ENCODE measurements around the gene SUN3.

The SUN3 gene

DNA sequence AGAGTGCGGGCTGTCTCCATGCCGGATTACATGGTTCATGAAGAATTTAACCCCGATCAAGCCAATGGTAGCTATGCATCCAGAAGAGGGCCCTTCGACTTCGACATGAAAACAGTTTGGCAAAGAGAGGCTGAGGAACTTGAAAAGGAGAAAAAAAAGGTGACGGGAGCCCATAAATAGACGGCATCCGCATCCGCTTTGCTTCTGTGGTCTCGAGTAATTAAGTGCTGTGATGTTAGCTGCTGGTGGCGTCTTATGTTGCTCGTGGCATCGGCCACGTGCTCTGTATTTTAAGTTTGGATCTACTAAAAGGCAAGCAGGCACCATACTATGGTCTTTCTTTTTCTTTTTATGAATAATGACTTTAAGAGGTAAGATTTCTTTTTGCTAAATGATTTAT lies 17.6 kb upstream of the SUN3 start:
- no peaks in the 10 kb centered on the region for H3K79me1 ChIP-seq (replicated peaks; ENCODE audit: low read length, poor library complexity, severe bottlenecking)
- H3K27me3 ChIP-seq (ENCODE audit: control insufficient read depth in 1 of 2, insufficient read depth in 1 of 2, low read length in 2 of 2) = peaks cover 0 to 10% of the 10 kb centered on the region in 2 experiments
- no peaks in the 10 kb centered on the region for H3K36me3 ChIP-seq (ENCODE audit: control insufficient read depth in 1 of 2, insufficient read depth in 2 of 2, low read depth in 1 of 2, low read length in 2 of 2)
- no peak overlapping the region for H2AK5ac ChIP-seq (ENCODE audit: low read length, severe bottlenecking)
- peaks cover 2% of the 10 kb centered on the region for H3K4me1 ChIP-seq (ENCODE audit: control insufficient read depth, insufficient read depth, low read depth, low read length)
- no peak overlapping the region for H2AFZ ChIP-seq (ENCODE audit: low read depth, low read length)
- H3K23ac ChIP-seq (ENCODE audit: low read length in 2 of 2) = no peak overlapping the region
- no peak overlapping the region for H2BK15ac ChIP-seq (ENCODE audit: low read depth, poor library complexity, severe bottlenecking)
- H4K8ac ChIP-seq (ENCODE audit: low read length) = no peak overlapping the region
- no peaks in the 10 kb centered on the region for H3K9me3 ChIP-seq (ENCODE audit: control insufficient read depth, low read length)
- no peak overlapping the region for H3K4ac ChIP-seq (ENCODE audit: low read depth in 1 of 2, low read length in 2 of 2)
- no peak overlapping the region for H3K4me2 ChIP-seq (ENCODE audit: low read length, poor library complexity, severe bottlenecking)
- no peak for DNase-seq
- no peak overlapping the region for H4K91ac ChIP-seq (ENCODE audit: low read length)
- no peak overlapping the region for H3K18ac ChIP-seq (ENCODE audit: low read depth in 1 of 2, low read length in 2 of 2)
- no peak overlapping the region for H2BK12ac ChIP-seq (ENCODE audit: low read length in 2 of 2)
- H3K9ac ChIP-seq (ENCODE audit: low read length) = no peak overlapping the region
- WGBS = 82% methylated on average over 11 of the region's 14 CpGs
- H3K27ac ChIP-seq (ENCODE audit: low read length, poor library complexity, severe bottlenecking) = no peak overlapping the region
- no peak overlapping the region for H3K14ac ChIP-seq (ENCODE audit: low read length in 2 of 2)
- no peak overlapping the region for H2BK120ac ChIP-seq (ENCODE audit: low read depth, low read length)
- H2BK5ac ChIP-seq (ENCODE audit: low read depth, low read length, poor library complexity, severe bottlenecking) = no peak overlapping the region
- H3K4me3 ChIP-seq (ENCODE audit: insufficient read depth in 1 of 2, low read depth in 1 of 2, low read length in 2 of 2) = no peak overlapping the region

- no peak overlapping the region for H3K27ac ChIP-seq (ENCODE audit: low read length, poor library complexity, severe bottlenecking)
- H3K27me3 ChIP-seq (ENCODE audit: control insufficient read depth in 1 of 2, insufficient read depth in 1 of 2, low read length in 2 of 2) = peaks cover 0 to 10% of the 10 kb centered on the region in 2 experiments
- no peak overlapping the region for H3K4me3 ChIP-seq (ENCODE audit: insufficient read depth in 1 of 2, low read depth in 1 of 2, low read length in 2 of 2)
- H3K9ac ChIP-seq (ENCODE audit: low read length) = no peak overlapping the region
- no peak overlapping the region for H3K23ac ChIP-seq (ENCODE audit: low read length in 2 of 2)
- no peak overlapping the region for H2BK5ac ChIP-seq (ENCODE audit: low read depth, low read length, poor library complexity, severe bottlenecking)
- no peaks in the 10 kb centered on the region for H3K36me3 ChIP-seq (ENCODE audit: control insufficient read depth in 1 of 2, insufficient read depth in 2 of 2, low read depth in 1 of 2, low read length in 2 of 2)
- H3K14ac ChIP-seq (ENCODE audit: low read length in 2 of 2) = peak overlapping the region in 1 of 2 experiments; percentile 6
- H2BK12ac ChIP-seq (ENCODE audit: low read length in 2 of 2) = no peak overlapping the region
- no peak overlapping the region for H4K91ac ChIP-seq (ENCODE audit: low read length)
- H2AK5ac ChIP-seq (ENCODE audit: low read length, severe bottlenecking) = no peak overlapping the region
- no peak for DNase-seq
- no peak overlapping the region for H2BK120ac ChIP-seq (ENCODE audit: low read depth, low read length)
- H3K4me1 ChIP-seq (ENCODE audit: control insufficient read depth, insufficient read depth, low read depth, low read length) = peaks cover 7% of the 10 kb centered on the region
- no peak overlapping the region for H2AFZ ChIP-seq (ENCODE audit: low read depth, low read length)
- 75% methylated on average over 9 of the region's 9 CpGs for WGBS
- no peaks in the 10 kb centered on the region for H3K79me1 ChIP-seq (replicated peaks; ENCODE audit: low read length, poor library complexity, severe bottlenecking)
- no peak overlapping the region for H4K8ac ChIP-seq (ENCODE audit: low read length)
- no peak overlapping the region for H3K4me2 ChIP-seq (ENCODE audit: low read length, poor library complexity, severe bottlenecking)
- H3K9me3 ChIP-seq (ENCODE audit: control insufficient read depth, low read length) = no peaks in the 10 kb centered on the region
- H3K4ac ChIP-seq (ENCODE audit: low read depth in 1 of 2, low read length in 2 of 2) = no peak overlapping the region
- H2BK15ac ChIP-seq (ENCODE audit: low read depth, poor library complexity, severe bottlenecking) = no peak overlapping the region
- H3K18ac ChIP-seq (ENCODE audit: low read depth in 1 of 2, low read length in 2 of 2) = no peak overlapping the region
Measured at GRCh38 chr7:48045195-48045765, 16.4 kb upstream of the SUN3 start.

- Histone ChIP-seq H4K8ac (ENCODE audit: low read length) (no peak overlapping the region), H3K18ac (ENCODE audit: low read depth in 1 of 2, low read length in 2 of 2) (no peak overlapping the region), H3K4ac (ENCODE audit: low read depth in 1 of 2, low read length in 2 of 2) (no peak overlapping the region), H2AK5ac (ENCODE audit: low read length, severe bottlenecking) (no peak overlapping the region), H2BK15ac (ENCODE audit: low read depth, poor library complexity, severe bottlenecking) (no peak overlapping the region), H2BK12ac (ENCODE audit: low read length in 2 of 2) (no peak overlapping the region), H3K23ac (ENCODE audit: low read length in 2 of 2) (no peak overlapping the region), H3K79me1 (replicated peaks; ENCODE audit: low read length, poor library complexity, severe bottlenecking) (no peaks in the 10 kb centered on the region), H3K4me2 (ENCODE audit: low read length, poor library complexity, severe bottlenecking) (no peak overlapping the region), H2AFZ (ENCODE audit: low read depth, low read length) (no peak overlapping the region), H4K91ac (ENCODE audit: low read length) (no peak overlapping the region), H3K36me3 (ENCODE audit: control insufficient read depth in 1 of 2, insufficient read depth in 2 of 2, low read depth in 1 of 2, low read length in 2 of 2) (no peaks in the 10 kb centered on the region), H3K9ac (ENCODE audit: low read length) (no peak overlapping the region), H3K4me1 (ENCODE audit: control insufficient read depth, insufficient read depth, low read depth, low read length) (peaks cover 5% of the 10 kb centered on the region), H3K9me3 (ENCODE audit: control insufficient read depth, low read length) (no peaks in the 10 kb centered on the region), H3K27ac (ENCODE audit: low read length, poor library complexity, severe bottlenecking) (no peak overlapping the region), H2BK5ac (ENCODE audit: low read depth, low read length, poor library complexity, severe bottlenecking) (no peak overlapping the region), H3K4me3 (ENCODE audit: insufficient read depth in 1 of 2, low read depth in 1 of 2, low read length in 2 of 2) (no peak overlapping the region), H2BK120ac (ENCODE audit: low read depth, low read length) (no peak overlapping the region), H3K14ac (ENCODE audit: low read length in 2 of 2) (no peak overlapping the region), H3K27me3 (ENCODE audit: control insufficient read depth in 1 of 2, insufficient read depth in 1 of 2, low read length in 2 of 2) (peaks cover 0 to 10% of the 10 kb centered on the region in 2 experiments)
- WGBS = 65% methylated on average over 3 of the region's 3 CpGs
- DNase-seq = no peak
Measured at GRCh38 chr7:48042636-48043035, 13.7 kb upstream of the SUN3 start.

GRCh38 chr7:48042216-48042615 lies 13.3 kb upstream of the SUN3 start:
- peak; percentile 6 for DNase-seq
- Histone ChIP-seq H2BK12ac (ENCODE audit: low read length in 2 of 2) (no peak overlapping the region), H2BK15ac (ENCODE audit: low read depth, poor library complexity, severe bottlenecking) (no peak overlapping the region), H2BK120ac (ENCODE audit: low read depth, low read length) (no peak overlapping the region), H3K4ac (ENCODE audit: low read depth in 1 of 2, low read length in 2 of 2) (no peak overlapping the region), H3K14ac (ENCODE audit: low read length in 2 of 2) (no peak overlapping the region), H4K91ac (ENCODE audit: low read length) (no peak overlapping the region), H2AFZ (ENCODE audit: low read depth, low read length) (no peak overlapping the region), H3K36me3 (ENCODE audit: control insufficient read depth in 1 of 2, insufficient read depth in 2 of 2, low read depth in 1 of 2, low read length in 2 of 2) (no peaks in the 10 kb centered on the region), H3K9me3 (ENCODE audit: control insufficient read depth, low read length) (no peaks in the 10 kb centered on the region), H3K4me3 (ENCODE audit: insufficient read depth in 1 of 2, low read depth in 1 of 2, low read length in 2 of 2) (no peak overlapping the region), H2AK5ac (ENCODE audit: low read length, severe bottlenecking) (no peak overlapping the region), H3K27me3 (ENCODE audit: control insufficient read depth in 1 of 2, insufficient read depth in 1 of 2, low read length in 2 of 2) (peaks cover 0 to 12% of the 10 kb centered on the region in 2 experiments), H3K4me1 (ENCODE audit: control insufficient read depth, insufficient read depth, low read depth, low read length) (peaks cover 5% of the 10 kb centered on the region), H3K79me1 (replicated peaks; ENCODE audit: low read length, poor library complexity, severe bottlenecking) (no peaks in the 10 kb centered on the region), H3K18ac (ENCODE audit: low read depth in 1 of 2, low read length in 2 of 2) (no peak overlapping the region), H3K4me2 (ENCODE audit: low read length, poor library complexity, severe bottlenecking) (no peak overlapping the region), H3K9ac (ENCODE audit: low read length) (no peak overlapping the region), H4K8ac (ENCODE audit: low read length) (no peak overlapping the region), H2BK5ac (ENCODE audit: low read depth, low read length, poor library complexity, severe bottlenecking) (no peak overlapping the region), H3K27ac (ENCODE audit: low read length, poor library complexity, severe bottlenecking) (no peak overlapping the region), H3K23ac (ENCODE audit: low read length in 2 of 2) (no peak overlapping the region)
- 70% methylated on average over 3 of the region's 3 CpGs for WGBS
